Measurements from ENCODE around the gene SNRNP27. TPM values are rescaled to one million over a fixed set of nuclear protein-coding genes. Genes with fewer than 3 reads are reported as not detected.

The SNRNP27 gene
- total RNA-seq, 1 experiment from 2014 or later, result 47.1 TPM

- Histone ChIP-seq H3T11ph (ENCODE audit: low read length) (no peak overlapping the region), H3K14ac (ENCODE audit: insufficient read depth, low read length) (no peak overlapping the region), H3K79me2 (ENCODE audit: insufficient read depth, low read length) (no peaks in the 10 kb centered on the region), H2BK12ac (ENCODE audit: insufficient read length, low read depth, low read length) (no peak overlapping the region), H3K4me1 (ENCODE audit: insufficient read depth, low read length) (no peaks in the 10 kb centered on the region), H3K4me2 (ENCODE audit: insufficient read depth, insufficient read length, low read length) (no peak overlapping the region), H3K18ac (ENCODE audit: insufficient read length, low read depth, low read length) (no peak overlapping the region), H2BK15ac (ENCODE audit: low read depth, low read length) (no peak overlapping the region), H3K9me3 (ENCODE audit: control insufficient read depth, low read depth, low read length) (no peaks in the 10 kb centered on the region), H3K4ac (ENCODE audit: low read depth, low read length) (no peak overlapping the region), H3K23ac (ENCODE audit: insufficient read length, low read depth, low read length) (no peak overlapping the region), H3K27me3 (ENCODE audit: insufficient read depth, low read length) (no peaks in the 10 kb centered on the region), H4K20me1 (ENCODE audit: control insufficient read depth, insufficient read depth, insufficient read length) (no peaks in the 10 kb centered on the region), H4K8ac (replicated peaks; ENCODE audit: insufficient read length, low read depth, low read length) (no peak overlapping the region), H2AK5ac (ENCODE audit: insufficient read length, low read length) (no peak overlapping the region), H2BK5ac (ENCODE audit: insufficient read length, low read length) (no peak overlapping the region), H4K91ac (ENCODE audit: insufficient read length, low read depth, low read length) (no peak overlapping the region), H3K27ac (ENCODE audit: insufficient read length, low read depth, low read length) (no peak overlapping the region), H3K56ac (ENCODE audit: insufficient read length, low read depth, low read length) (no peak overlapping the region), H4K5ac (ENCODE audit: insufficient read length, low read depth, low read length) (no peak overlapping the region), H2AFZ (ENCODE audit: low read length) (no peak overlapping the region), H3K79me1 (ENCODE audit: insufficient read depth, low read depth, low read length, poor library complexity, severe bottlenecking) (no peaks in the 10 kb centered on the region), H3K9ac (ENCODE audit: extremely low read depth, insufficient read length, low read length) (no peak overlapping the region), H2BK20ac (ENCODE audit: low read depth, low read length, poor library complexity, severe bottlenecking) (no peak overlapping the region), H3K23me2 (ENCODE audit: insufficient read length, low read depth, low read length, poor library complexity, severe bottlenecking) (no peaks in the 10 kb centered on the region), H2BK120ac (ENCODE audit: low read depth, low read length, poor library complexity, severe bottlenecking) (no peak overlapping the region)
- no peak for DNase-seq
- Mint-ChIP-seq H3K4me1 (no peaks in the 10 kb centered on the region), H3K27me3 (ENCODE audit: low read depth) (no peaks in the 10 kb centered on the region), H3K4me3 (no peak overlapping the region), H3K27ac (no peak overlapping the region), H3K36me3 (ENCODE audit: insufficient read depth in 1 of 3, low read depth in 3 of 3) (peaks cover 0 to 16% (median 5%) of the 10 kb centered on the region in 3 experiments; a peak in 5 of 7 replicates), H3K9me3 (no peaks in the 10 kb centered on the region)
- WGBS (ENCODE audit: extremely low coverage, insufficient read length, low lambda C conversion rate), result no CpG with 5 or more reads among the region's 2 CpGs
- TF ChIP-seq, protein P1, sequence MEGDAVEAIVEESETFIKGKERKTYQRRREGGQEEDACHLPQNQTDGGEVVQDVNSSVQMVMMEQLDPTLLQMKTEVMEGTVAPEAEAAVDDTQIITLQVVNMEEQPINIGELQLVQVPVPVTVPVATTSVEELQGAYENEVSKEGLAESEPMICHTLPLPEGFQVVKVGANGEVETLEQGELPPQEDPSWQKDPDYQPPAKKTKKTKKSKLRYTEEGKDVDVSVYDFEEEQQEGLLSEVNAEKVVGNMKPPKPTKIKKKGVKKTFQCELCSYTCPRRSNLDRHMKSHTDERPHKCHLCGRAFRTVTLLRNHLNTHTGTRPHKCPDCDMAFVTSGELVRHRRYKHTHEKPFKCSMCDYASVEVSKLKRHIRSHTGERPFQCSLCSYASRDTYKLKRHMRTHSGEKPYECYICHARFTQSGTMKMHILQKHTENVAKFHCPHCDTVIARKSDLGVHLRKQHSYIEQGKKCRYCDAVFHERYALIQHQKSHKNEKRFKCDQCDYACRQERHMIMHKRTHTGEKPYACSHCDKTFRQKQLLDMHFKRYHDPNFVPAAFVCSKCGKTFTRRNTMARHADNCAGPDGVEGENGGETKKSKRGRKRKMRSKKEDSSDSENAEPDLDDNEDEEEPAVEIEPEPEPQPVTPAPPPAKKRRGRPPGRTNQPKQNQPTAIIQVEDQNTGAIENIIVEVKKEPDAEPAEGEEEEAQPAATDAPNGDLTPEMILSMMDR (conservative IDR thresholded peaks at IDR 0.05), result no peak
These were observed 35.5 kb upstream of the SNRNP27 start for GRCh38 chr2:69858261-69858660.

Measured in H9 (cell line).